ENCODE measurements around the gene PARD3B.

DNA sequence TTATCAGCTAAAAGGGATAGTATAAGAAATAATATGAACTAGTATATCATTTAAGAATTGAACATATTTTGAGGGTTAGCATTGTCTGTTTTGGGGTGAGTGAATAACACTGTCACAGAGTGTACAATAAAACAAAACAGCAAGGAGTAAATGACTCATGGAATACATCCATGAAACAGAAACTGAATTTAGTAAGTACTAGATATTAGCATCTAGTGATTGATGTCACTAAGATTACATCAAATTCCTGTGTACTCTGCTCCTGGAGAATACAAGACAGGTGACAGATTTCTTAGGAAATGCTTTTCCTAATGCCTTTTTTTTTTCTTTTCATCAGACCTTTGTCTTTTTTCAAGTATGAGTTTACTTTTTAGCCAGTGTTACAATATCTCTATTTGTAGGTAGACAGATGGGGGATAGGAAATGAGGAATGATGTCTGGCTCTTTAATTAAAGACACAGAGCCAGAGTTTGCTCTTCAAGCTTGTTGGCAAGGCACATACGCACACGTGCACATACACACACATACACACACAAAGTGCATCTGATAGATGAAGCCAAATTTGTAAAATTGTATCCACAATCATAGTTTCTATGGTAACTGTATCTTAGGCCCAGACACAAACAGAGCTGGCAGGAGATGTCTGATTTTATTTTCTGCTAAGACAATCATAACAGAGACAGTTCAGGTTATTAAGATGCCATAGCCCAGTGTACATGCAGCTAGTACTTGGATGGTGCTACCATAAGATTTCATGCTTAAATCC lies 998.8 kb downstream of the PARD3B start:
- TF ChIP-seq, protein P1, sequence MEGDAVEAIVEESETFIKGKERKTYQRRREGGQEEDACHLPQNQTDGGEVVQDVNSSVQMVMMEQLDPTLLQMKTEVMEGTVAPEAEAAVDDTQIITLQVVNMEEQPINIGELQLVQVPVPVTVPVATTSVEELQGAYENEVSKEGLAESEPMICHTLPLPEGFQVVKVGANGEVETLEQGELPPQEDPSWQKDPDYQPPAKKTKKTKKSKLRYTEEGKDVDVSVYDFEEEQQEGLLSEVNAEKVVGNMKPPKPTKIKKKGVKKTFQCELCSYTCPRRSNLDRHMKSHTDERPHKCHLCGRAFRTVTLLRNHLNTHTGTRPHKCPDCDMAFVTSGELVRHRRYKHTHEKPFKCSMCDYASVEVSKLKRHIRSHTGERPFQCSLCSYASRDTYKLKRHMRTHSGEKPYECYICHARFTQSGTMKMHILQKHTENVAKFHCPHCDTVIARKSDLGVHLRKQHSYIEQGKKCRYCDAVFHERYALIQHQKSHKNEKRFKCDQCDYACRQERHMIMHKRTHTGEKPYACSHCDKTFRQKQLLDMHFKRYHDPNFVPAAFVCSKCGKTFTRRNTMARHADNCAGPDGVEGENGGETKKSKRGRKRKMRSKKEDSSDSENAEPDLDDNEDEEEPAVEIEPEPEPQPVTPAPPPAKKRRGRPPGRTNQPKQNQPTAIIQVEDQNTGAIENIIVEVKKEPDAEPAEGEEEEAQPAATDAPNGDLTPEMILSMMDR (IDR thresholded peaks at IDR 0.05) = no peak
- TF ChIP-seq POLR2AphosphoS5 (IDR thresholded peaks at IDR 0.05; ENCODE audit: low read depth, low read length) = no peak
- TF ChIP-seq, protein P2, sequence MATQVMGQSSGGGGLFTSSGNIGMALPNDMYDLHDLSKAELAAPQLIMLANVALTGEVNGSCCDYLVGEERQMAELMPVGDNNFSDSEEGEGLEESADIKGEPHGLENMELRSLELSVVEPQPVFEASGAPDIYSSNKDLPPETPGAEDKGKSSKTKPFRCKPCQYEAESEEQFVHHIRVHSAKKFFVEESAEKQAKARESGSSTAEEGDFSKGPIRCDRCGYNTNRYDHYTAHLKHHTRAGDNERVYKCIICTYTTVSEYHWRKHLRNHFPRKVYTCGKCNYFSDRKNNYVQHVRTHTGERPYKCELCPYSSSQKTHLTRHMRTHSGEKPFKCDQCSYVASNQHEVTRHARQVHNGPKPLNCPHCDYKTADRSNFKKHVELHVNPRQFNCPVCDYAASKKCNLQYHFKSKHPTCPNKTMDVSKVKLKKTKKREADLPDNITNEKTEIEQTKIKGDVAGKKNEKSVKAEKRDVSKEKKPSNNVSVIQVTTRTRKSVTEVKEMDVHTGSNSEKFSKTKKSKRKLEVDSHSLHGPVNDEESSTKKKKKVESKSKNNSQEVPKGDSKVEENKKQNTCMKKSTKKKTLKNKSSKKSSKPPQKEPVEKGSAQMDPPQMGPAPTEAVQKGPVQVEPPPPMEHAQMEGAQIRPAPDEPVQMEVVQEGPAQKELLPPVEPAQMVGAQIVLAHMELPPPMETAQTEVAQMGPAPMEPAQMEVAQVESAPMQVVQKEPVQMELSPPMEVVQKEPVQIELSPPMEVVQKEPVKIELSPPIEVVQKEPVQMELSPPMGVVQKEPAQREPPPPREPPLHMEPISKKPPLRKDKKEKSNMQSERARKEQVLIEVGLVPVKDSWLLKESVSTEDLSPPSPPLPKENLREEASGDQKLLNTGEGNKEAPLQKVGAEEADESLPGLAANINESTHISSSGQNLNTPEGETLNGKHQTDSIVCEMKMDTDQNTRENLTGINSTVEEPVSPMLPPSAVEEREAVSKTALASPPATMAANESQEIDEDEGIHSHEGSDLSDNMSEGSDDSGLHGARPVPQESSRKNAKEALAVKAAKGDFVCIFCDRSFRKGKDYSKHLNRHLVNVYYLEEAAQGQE (IDR thresholded peaks at IDR 0.05; ENCODE audit: insufficient read depth in 1 of 2, low read depth in 2 of 2, low read length in 1 of 2) = no peak
- TF ChIP-seq TCF7L2 (IDR thresholded peaks at IDR 0.05; ENCODE audit: low read depth, low read length) = no peak

Data from Panc1 (cell line).